Right ventricle myocardium superior (tissue), 1 donor: ENCODE results near the gene ASNSD1. TPM values are rescaled to one million over a fixed set of nuclear protein-coding genes. Genes with fewer than 3 reads are reported as not detected.
A peak's percentile ranks its signal among the peaks of the same experiment; 100 is the strongest.

Source experiments
- ATAC-seq: fragments of 200-7000 bp; cut with Tn5 transposase; one replicate; pipeline ENCODE4 v1.9.1; 2020; ENCODE audit warnings: mild to moderate bottlenecking; ENCODE audit not compliant: poor library complexity
- DNase-seq: peaks from one replicate; pipeline ENCODE4 v3.0.0-alpha.2; 2020
- intact Hi-C: fragments of 100-400 bp; cut with DNase I; formaldehyde crosslinking; loops from one replicate; pipeline ENCODE4 v1.11.2; 2022
- long read RNA-seq: library from polyadenylated mRNA; unstranded; transcript quantifications from one replicate; pipeline ENCODE4 v2.0.0, GENCODE V29; 2021
- total RNA-seq: library from RNA; stranded (reverse); fragmentation: NEBNext Ultra II Directional; extraction: Animal tissue kit (Norgen Biotek cat#: 25700); gene quantifications from one replicate; pipeline ENCODE4 v1.2.1, GENCODE V29; 2021
- donor health status: DM: no; HTN: yes; CAD: no; lungs with severe emphysema.

The ASNSD1 gene
- total RNA-seq, result 37.9 TPM
- long read RNA-seq, transcript ASNSD1-201 (6 exons, 2,450 nt), result major isoform, 94 of 114 reads
- long read RNA-seq, partial matches to known transcripts, result 1 of 114 reads
- long read RNA-seq, other reads (novel, unspliced or antisense), result 15 of 114 reads

GRCh38 chr2:189661148-189661956, at the start of gene ASNSD1:
Gene ASNSD1 (plus strand): TSS chr2:189661459. CDS start chr2:189666133, 4,674 bp downstream.
- DNase-seq, result peak; percentile 100
- ATAC-seq, result peak; percentile 98
- intact Hi-C loops, result loop anchor here (2.0 kb wide), 1 partner anchor 37 kb away; no protein-coding TSS in a partner anchor

GRCh38 chr2:189613077-189613636, 48.1 kb upstream of the ASNSD1 start:
- intact Hi-C loops, result loop anchor here (2.0 kb wide), 1 partner anchor 32 kb away; the partner anchor contains the start of gene SLC40A1
- DNase-seq (no peak), ATAC-seq (peak; percentile 97)

GRCh38 chr2:189613650-189614420, 47.4 kb upstream of the ASNSD1 start:
- intact Hi-C loops, result loop anchor here (2.0 kb wide), 1 partner anchor 33 kb away; the partner anchor contains the start of gene SLC40A1
- ATAC-seq (peak; percentile 90), DNase-seq (no peak)

GRCh38 chr2:189614585-189614984, 46.7 kb upstream of the ASNSD1 start:
- intact Hi-C loops, result no loop called here
- DNase-seq (no peak), ATAC-seq (no peak)

GRCh38 chr2:189618197-189618596, 43.1 kb upstream of the ASNSD1 start:
- intact Hi-C loops, result no loop called here
- ATAC-seq (no peak), DNase-seq (no peak)

- DNase-seq (no peak), ATAC-seq (no peak)
- intact Hi-C loops, result no loop called here
These were observed 39.5 kb upstream of the ASNSD1 start for GRCh38 chr2:189621781-189622180.

GRCh38 chr2:189623049-189623448, 38.2 kb upstream of the ASNSD1 start:
- ATAC-seq (no peak), DNase-seq (no peak)
- intact Hi-C loops, result no loop called here

GRCh38 chr2:189624648-189625355, 36.5 kb upstream of the ASNSD1 start:
- intact Hi-C loops, result no loop called here
- ATAC-seq, result no peak

GRCh38 chr2:189625636-189626035, 35.6 kb upstream of the ASNSD1 start:
- no peak for ATAC-seq
- DNase-seq, result no peak
- intact Hi-C loops, result no loop called here

More at GRCh38 chr2:189624648-189625355, 36.5 kb upstream of the ASNSD1 start:
- DNase-seq, result no peak

GRCh38 chr2:189627789-189628188, 33.5 kb upstream of the ASNSD1 start:
- ATAC-seq (no peak), DNase-seq (no peak)
- intact Hi-C loops, result no loop called here

- ATAC-seq (peak; percentile 71), DNase-seq (no peak)
- intact Hi-C loops, result no loop called here
These were observed 32.3 kb upstream of the ASNSD1 start for GRCh38 chr2:189628817-189629530.

GRCh38 chr2:189629531-189630453, 31.5 kb upstream of the ASNSD1 start:
- ATAC-seq (no peak), DNase-seq (no peak)
- intact Hi-C loops, result no loop called here

GRCh38 chr2:189631849-189632248, 29.4 kb upstream of the ASNSD1 start:
- ATAC-seq (no peak), DNase-seq (no peak)
- intact Hi-C loops, result loop anchor here (2.0 kb wide), 1 partner anchor 167 kb away; no protein-coding TSS in a partner anchor

GRCh38 chr2:189633392-189633811, 27.9 kb upstream of the ASNSD1 start:
- ATAC-seq (peak; percentile 45), DNase-seq (no peak)
- intact Hi-C loops, result loop anchor here (2.0 kb wide), 1 partner anchor 169 kb away; no protein-coding TSS in a partner anchor

- intact Hi-C loops, result no loop called here
- DNase-seq (no peak), ATAC-seq (no peak)
These were observed 25.9 kb upstream of the ASNSD1 start for GRCh38 chr2:189635353-189635752.

GRCh38 chr2:189638301-189639006, 22.8 kb upstream of the ASNSD1 start:
- intact Hi-C loops, result no loop called here
- ATAC-seq (no peak), DNase-seq (no peak)
